GM18511 (cell line): ENCODE results near the gene ZDHHC7.

Source experiments
- ATAC-seq: cut with Tn5 transposase; IDR thresholded peaks from one replicate; pipeline ENCODE4 v1.9.1; 2021; ENCODE audit warnings: mild to moderate bottlenecking, moderate library complexity; ENCODE audit not compliant: unreplicated experiment

ZDHHC7 gene

DNA sequence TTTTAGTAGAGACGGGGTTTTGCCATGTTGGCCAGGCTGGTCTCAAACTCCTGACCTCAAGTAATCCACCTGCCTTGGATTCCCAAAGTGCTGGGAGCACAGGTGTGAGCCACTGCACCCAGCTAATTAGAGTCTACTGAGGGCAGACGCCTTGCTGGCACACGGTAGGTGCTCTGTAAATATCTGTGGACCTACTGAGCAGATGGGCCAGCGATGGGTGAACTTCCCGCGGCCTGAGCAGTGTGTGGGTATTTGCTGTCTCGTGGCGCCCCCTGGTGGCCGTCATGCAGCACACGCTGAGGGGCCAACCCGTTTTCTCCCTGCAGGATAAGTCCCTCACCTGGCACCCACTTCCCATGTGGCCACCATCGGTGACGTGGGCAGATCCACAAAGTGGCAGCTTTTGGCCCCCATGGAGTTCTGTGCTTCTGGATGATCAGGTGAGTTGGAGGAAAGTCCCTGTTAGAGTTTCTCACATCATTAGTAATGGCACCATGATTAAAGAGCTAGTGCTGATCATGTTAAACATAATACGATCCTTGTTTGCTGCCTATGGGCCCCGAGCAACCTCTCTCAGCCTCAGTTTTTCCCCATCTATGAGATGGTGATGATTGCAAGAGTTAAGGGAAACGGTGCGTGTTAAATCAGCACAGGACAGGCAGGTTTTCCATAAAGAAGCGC, 40.7 kb downstream of the ZDHHC7 start:
- ATAC-seq, result peak; percentile 68

DNA sequence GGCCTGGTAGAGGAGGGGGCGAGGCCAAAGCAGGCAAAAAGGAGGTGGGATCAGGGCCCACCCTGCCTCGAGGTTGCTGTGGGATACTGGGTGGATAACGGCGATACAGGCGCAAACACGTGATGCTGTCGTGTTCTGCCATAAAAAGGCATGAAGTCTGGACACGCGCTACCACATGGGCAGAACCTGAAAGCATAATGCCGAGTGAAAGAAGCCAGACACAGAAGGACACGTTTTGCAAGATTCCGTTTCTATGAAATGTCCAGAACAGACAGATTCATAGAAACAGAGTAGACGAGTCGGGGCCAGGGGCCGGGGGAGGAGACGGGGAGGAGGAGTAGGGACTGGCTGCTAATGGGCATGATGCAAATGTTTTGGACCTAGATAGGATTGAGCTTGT, 43.5 kb downstream of the ZDHHC7 start:
- no peak for ATAC-seq

DNA sequence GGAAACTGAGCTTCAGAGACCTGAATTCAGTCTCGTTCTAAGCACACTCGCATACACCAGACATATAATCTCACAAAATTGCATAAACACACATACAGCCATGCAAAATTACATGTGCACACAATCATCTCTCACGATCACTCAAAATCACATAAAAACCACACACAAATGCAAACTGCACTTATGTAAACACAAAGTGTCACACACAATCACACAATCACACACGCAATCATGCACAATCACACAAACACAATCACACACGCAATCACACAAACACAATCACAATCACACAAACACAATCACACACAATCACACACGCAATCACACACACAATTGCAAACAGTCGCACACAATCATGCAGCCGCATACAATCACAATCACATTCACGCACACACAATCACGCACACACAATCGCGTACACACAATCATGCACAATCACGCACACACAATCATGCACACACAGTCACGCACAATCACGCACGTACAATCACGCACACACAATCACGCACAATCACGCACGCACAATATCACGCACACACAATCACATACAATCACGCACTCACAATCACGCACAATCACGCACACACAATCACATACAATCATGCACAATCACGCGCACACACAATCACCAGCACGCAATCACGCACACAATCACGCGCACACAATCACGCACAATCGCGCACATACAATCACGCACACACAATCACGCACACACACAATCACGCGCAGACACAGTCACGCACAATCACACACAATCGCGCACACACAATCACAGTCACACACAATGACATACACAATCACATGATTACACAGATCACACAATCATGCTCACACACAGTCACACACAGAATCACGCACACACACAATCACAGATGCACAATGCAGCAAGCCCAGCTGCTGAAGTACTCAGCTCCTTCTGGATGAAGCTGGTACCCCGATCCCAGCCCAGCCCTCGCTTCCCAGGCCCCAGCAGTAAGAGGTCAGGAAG, 45.6 kb downstream of the ZDHHC7 start:
- no peak for ATAC-seq

DNA sequence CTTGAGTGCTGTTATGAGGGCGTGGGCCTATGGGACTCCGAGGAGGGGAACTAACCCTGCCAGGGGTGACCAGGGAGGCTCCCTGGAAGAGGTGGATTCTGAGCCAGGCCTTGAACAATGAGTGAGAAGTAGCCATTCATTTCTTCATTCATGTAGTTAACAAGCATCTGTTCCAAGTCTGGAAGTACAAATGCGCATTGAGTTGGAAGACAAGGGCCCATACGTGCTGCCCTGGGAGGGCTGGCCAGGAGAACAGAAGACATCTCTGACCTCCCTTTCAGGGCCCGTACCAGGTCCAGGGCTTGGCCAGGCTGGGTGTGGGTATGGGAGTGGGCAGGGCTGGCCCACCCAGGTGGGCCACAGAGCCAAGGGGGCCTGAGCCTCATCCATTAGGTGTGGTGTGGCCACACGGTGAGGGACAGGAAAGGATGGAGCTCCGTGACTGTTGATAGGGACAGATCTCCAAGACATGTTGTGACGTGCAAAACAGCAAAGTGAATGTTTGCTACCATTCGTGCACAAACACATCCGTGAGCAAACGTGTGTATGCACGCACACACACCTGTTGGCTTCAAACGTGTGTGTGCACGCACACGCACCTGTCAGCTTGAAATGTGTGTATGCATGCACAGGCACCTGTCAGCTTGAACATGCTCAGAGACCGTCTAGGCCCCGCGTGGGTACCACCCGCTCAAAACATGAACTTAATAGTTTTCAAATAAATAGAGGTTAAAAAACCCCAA, 46.8 kb downstream of the ZDHHC7 start:
- no peak for ATAC-seq

DNA sequence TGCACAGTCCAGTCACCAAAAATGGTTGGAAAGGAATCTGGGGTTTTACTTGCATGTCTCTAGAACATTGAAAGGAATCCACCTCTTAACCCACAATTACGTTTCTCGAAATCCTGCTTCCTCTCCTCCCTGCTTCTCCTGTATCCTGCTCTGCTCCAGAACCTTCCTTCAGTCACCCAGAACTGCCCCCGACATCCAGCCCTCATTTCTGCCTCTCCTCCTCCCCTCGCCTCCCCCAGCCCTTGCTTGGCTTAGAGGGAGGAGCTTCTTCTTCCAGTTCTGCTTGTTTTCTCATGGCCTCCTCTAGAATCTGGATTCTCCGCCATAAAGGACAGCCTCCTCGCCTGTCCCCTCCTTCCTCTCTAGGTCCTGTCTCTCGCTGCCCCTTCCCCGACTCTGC, 48.3 kb downstream of the ZDHHC7 start:
- no peak for ATAC-seq

DNA sequence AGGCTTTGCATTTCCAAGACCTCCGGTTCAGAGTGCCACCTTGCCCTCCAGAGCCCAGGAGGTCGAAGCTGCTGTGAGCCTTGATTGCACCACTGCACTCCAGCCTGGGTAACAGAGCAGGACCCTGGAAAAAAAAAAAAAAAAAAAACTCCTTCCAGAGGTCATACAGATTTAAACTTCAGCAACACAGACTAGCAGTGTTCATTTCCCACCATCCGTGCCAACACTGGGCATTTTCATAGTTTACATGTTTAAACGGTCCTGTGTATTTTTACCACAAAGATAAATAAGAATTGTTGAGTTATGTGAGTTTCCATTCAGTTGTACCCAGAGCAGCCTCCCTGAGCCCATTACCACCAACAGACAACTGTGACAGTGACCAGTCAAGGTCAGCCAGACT, 50.4 kb downstream of the ZDHHC7 start:
- ATAC-seq, result no peak

DNA sequence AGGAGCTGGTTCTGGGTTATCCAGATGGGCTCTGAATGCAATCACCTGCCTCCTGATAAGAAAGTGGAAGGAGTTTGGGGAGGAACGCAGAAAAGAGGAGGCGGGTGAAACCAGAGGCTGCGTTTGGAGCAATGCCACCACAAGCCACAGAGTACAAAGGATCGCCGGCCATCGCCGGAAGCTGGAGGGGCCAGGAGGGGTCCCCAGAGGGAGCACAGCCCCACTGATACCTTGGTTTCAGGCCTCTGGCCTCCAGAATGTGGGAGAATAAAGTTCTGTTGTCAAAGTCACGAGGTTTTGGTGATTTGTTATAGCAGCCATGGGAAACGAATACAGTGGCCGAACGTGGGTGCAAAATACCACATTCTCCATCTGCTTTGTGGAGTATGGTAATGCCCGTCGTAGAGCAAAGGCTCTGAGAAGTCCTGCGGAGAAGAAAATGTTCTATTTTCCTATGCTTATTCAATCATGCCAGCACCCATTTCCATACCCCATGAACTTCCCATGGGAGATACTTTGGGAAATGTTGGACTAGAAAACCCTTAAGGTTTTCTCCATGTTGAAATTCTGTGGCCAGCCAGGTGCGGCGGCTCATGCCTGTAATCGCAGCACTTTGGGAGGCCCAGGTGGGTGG, 51.4 kb downstream of the ZDHHC7 start:
- no peak for ATAC-seq

DNA sequence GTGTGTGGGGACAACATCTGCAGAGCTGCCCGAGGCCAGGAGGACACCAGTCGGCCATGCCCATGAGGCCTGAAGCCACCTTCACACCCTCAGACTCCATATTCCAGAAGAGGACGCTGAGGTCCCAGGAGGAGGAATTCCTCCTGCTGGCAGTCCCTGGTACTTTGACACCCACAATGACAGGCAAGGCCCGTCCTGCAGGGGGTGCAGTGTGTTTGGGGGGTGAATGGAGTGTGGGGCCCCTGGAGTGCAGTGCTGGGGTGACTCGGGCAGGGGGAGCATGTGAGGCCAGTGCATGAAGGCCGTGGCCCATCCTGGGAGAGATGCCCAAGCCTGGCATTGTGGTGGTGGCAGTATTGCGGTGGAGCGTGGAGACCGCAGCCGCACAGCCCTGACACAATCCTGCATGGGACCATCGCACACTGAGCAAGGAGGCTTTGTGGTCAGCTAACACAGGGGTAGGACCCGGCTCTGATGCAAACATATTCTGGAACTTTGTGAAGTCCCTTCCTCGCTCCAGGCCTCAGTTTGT, 52.2 kb downstream of the ZDHHC7 start:
- no peak for ATAC-seq

DNA sequence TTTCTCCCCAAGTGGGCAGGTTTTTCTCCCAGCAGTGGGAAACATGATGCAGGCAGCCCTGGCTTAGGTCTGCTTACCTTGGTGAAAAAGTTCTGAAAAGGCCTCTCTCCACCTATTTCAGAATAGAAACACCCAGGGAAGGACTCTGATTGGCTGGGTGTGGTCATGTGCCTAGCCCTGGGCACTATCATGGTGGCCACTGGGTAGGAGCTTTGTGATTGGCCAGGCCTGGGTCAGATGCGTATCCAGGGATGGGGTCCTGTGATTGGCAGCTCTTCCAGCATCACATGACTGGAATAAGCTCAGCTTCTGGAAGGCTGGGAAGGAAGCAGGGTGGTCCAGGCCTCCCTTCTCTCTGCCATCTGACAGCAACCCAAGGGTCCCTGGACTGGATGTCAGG, 53.5 kb downstream of the ZDHHC7 start:
- no peak for ATAC-seq

DNA sequence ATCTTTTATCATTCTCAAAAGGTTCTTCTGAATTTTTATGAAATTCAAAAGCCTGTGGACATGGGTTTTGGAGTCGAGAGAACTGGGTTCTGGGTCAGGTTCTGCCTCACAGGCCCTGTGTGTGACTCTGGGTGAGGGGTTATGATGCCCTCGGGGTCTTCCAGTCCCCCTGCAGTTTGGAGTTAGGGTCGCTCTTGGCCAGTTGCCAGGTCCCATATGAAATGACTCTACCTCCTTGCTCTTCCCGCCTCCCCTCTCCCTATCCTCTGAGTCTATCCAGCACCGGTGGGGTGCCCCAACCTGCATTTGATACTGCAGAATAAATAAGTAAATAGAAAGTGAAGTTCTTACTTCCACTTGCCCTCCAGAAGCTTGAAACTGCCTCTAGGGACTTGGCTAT, 54.1 kb downstream of the ZDHHC7 start:
- ATAC-seq, result no peak

DNA sequence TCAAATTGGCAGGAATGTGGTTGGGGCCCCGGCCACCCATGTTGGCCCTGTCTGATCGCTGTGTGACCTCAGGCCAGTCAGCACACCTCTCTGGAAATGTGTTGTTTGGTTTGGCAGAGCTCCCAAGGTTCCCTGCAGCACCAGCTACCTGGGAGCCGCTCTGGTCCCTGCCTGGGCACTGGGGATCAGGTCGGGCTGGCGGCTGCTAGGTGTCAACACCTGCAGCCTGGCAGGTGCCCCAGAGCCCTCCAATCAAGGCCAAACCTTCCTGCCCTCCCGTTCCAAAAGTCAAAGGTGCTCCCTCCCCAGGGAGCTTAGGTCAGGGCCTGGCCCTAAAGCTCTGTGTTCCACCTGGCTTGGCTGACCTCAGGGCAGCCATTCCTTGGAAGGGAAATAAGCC, 55.9 kb downstream of the ZDHHC7 start:
- ATAC-seq, result no peak

DNA sequence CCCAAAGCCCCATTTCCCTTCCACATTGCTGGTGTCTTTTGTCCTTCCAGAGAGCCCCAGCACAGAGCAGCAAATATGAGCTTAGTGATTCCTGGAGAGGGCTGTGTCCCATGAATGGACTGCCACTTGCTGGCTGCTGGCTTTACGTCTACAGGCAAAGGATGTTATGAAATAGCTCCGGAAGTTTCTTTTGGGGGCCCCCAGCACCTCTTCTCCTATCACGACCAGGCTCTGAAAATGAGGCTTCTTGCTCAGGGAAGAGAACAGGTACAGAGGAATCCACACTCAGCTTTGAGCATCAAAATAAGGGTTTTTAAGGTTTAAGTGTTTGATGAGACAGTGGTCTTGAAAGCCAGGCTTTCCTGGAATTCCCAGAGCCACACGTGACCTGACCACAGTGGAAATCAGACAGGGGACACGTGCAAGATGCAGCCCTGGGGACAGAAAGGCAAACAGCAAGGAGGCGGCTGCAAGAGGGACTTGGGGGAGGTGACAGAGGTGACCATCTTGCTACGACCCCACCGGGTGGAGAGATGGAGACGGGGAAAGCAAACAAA, 58.1 kb downstream of the ZDHHC7 start:
- ATAC-seq, result no peak

DNA sequence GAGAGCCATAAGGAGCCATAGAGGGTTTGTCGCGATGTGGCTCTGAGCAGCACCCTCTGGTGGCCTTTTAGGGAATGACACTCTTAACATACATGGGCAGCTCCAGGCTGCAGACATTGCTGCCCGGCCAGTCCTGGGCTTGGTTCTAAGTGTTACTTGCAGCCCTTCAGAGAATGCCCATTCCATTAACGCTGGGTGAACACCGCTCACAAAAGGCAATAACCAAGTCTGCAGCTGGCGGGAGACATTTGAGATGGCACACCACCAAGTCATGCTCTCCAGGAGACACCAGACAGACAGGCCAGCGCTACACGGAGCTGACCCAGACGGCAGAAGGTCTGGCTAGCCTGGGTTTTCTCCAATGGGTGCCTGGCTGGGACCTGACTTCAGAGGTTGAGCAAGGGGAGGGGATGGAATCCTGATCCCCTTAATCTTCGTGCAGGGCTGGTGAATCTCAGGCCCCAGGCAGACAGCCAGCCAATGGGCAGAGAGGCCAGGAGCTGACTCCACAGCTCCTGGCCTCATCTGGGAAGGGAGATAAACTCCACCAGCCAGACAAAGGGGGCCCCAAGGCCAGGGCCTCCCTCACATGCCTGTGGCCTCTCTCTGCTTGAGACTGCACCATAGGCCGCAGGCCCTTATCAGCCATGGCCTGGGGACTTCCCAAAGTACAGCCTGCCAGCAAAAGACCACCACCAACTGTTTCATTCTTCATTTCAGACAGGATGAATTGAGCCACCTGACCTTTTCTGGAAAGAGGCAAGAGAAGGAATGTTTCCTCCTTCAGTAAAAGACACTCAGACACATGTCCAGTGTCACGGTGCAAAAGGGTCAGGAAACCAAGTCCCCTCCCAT, 58.8 kb downstream of the ZDHHC7 start:
- ATAC-seq, result no peak

DNA sequence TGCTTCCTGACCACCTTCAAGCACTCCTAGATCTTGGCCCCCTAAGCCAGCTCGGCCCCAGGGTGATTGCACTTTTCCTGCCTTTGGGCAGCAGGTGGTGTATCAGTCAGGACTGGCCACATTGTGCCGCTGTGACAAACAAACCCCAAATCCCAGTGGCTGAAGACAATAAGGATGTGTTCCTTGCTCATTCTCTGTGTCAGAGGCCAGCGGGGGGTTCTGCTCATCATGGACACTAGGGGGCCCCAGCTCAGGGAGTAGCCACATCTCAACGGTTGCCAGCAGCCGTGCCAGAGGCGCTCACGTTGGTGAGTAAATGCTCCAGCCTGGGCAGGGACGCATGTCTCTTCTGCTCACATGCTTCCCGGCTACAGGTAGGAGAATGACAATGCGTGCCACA, 60.4 kb downstream of the ZDHHC7 start:
- no peak for ATAC-seq

DNA sequence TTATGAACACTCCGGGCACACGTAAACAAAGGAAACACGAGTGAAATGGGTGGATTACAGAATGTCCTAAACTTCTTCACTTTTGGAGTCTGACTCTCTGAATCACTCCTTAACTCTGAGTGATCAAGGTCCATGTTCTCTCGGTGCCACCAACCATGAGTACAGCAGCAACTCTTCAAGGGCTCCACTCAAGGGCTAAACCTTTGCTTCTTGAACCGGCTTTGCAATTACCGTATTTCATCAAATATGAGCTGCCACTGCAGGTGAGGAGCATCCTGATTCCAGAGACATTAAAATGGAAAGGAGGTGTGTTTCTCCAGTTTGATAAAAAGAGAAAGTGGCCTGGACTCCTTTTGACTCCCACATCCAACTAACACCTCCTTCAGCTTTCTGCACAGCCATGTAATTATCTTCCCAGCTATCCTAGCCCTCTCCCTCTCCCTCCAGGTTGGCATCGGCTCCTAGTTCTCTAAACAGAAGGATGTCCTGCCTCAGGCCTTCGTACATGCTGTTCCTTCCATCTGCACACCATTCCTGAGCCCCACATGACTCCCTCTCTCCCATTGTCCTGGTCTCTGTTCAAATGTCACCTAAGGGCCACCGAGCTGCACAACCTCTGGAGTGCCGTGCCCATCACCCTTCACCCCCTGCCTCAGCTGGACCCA, 61.4 kb downstream of the ZDHHC7 start:
- no peak for ATAC-seq

DNA sequence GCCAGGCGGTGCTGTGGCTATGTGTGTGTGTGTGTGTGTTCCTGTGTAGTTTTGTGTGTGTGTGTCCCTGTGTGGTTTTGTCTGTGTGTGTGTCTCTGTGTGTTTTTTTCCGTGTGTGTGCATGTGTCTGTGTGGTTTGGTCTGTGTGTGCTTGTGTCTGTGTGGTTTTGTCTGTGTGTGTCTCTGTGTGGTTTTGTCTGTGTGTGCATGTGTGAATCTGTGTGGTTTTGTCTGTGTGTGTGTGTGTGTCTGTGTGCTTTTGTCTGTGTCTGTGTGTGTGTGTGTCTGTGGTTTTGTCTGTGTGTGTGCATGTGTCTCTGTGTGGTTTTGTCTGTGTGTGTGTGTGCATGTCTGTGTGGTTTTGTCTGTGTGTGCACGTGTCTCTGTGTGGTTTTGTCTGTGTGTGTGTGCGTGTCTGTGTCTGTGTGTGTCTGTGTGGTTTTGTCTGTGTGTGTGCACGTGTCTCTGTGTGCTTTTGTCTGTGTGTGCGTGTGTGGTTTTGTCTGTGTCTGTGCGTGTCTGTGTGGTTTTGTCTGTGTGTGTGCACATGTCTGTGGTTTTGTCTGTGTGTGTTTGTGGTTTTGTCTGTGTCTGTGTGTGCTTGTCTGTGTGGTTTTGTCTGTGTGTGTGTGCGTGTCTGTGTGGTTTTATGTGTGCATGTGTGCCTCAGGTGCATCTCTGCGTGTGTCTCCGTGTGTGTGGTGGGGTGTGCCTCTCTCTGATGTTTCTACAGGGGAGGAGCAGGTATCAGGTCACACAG, 62.3 kb downstream of the ZDHHC7 start:
- ATAC-seq, result no peak

DNA sequence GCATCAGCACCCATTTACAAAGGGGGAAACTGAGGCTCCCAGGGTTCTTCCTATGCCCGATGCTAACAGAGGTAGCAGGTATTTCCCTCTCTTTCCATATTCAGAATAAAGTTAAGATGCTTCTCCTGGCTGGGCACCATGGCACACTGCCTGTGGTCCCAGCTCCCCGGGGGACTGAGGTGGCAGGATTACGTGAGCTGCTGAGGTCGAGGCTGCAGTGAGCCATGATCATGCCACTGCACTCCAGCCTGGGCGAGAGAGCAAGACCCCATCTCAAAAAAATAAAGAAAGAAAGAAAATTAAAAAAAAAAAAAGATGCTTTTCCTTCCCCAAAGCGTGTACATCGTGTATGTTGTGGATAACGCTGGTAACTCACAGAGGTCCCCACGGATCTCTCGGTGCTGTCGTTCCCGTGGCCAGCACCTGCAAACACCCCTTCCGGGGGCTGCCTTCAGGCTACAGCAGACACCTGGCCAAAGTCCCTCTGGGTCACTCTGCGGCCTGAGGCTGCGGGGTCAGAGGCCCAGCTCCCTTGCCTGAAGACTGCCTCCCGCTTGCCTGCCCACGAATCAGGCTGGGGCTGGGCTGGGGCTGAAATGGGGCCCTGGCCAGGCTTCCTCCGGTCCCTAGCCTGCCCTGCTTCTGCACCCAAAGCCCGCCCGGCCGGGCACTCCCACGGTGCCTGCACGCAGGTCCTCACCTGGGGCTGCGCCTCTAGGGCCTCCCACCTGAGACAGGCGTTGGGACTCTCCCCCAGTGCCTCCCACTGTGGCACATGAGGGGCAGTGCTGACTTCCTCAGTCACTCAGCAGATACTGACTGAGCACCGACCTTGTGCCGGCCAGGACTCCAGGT, 63.1 kb downstream of the ZDHHC7 start:
- ATAC-seq, result no peak
